Measurements from ENCODE around the gene SYT3.
"Not testable (repeated sequence)": the region's sequence is repeated elsewhere in the genome, so short reads cannot be mapped to it uniquely, and the experiment has no call there.

The SYT3 gene

GRCh38 chr19:50601407-50602088 is 38.1 kb downstream of the SYT3 start:
- DNase-seq: no peak

GRCh38 chr19:50599427-50599826 is 40.3 kb downstream of the SYT3 start:
- DNase-seq: no peak

GRCh38 chr19:50590191-50590590 is 49.5 kb downstream of the SYT3 start:
- no peak for DNase-seq

GRCh38 chr19:50581795-50582660 is 57.7 kb downstream of the SYT3 start:
- not testable (repeated sequence) for DNase-seq

GRCh38 chr19:50580970-50581634 is 58.6 kb downstream of the SYT3 start:
- no peak for DNase-seq

GRCh38 chr19:50580240-50580639 is 59.4 kb downstream of the SYT3 start:
- DNase-seq: no peak

GRCh38 chr19:50576769-50577168 is 62.9 kb downstream of the SYT3 start:
- DNase-seq: not testable (repeated sequence)

- DNase-seq: no peak
Measured at GRCh38 chr19:50573741-50574461, 65.8 kb downstream of the SYT3 start.

All from NCI-H146 (cell line).